ENCODE data around the gene SPAST. TPM values are rescaled to one million over a fixed set of nuclear protein-coding genes. Genes with fewer than 3 reads are reported as not detected.

SPAST gene
- total and polyA plus RNA-seq, 2 of the 13 experiments (the other 11 are each of a cell fraction or from before 2014, with no cell fraction given), result 11.5 to 40.4 TPM

DNA sequence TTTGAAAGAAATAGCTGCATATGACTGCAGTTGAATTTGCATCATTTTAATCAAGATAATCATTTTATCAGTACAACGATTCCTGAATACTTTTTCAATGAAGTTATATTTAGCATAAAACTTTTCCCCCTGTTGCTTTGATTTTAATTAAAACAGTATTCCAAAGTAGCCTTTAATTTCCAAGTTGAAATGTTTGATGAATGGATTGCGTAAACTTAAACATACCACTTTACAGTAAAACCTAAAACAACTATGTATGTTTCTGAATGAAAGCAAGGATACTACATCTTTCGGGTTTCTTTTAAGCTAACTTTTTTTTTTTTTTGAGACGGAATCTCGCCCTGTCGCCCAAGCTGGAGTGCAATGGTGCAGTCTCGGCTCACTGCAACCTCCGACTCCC, 1.4 kb downstream of the SPAST start (continued):
- TF ChIP-seq, protein P1, sequence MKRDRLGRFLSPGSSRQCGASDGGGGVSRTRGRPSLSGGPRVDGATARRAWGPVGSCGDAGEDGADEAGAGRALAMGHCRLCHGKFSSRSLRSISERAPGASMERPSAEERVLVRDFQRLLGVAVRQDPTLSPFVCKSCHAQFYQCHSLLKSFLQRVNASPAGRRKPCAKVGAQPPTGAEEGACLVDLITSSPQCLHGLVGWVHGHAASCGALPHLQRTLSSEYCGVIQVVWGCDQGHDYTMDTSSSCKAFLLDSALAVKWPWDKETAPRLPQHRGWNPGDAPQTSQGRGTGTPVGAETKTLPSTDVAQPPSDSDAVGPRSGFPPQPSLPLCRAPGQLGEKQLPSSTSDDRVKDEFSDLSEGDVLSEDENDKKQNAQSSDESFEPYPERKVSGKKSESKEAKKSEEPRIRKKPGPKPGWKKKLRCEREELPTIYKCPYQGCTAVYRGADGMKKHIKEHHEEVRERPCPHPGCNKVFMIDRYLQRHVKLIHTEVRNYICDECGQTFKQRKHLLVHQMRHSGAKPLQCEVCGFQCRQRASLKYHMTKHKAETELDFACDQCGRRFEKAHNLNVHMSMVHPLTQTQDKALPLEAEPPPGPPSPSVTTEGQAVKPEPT (CRISPR knock-in tag; IDR thresholded peaks at IDR 0.05; ENCODE audit: low read depth), result no peak
- TF ChIP-seq THAP11 (CRISPR knock-in tag; IDR thresholded peaks at IDR 0.05) (no peak), POLR2G (IDR thresholded peaks at IDR 0.05; ENCODE audit: low read depth, low read length) (no peak), GTF2F1 (IDR thresholded peaks at IDR 0.05; ENCODE audit: low read length) (no peak), HNF4G (IDR thresholded peaks at IDR 0.05; ENCODE audit: borderline replicate concordance, low read depth, low read length) (no peak), HNF4G (CRISPR knock-in tag; IDR thresholded peaks at IDR 0.05; ENCODE audit: borderline replicate concordance, low read depth) (no peak), DMAP1 (CRISPR knock-in tag; IDR thresholded peaks at IDR 0.05) (no peak), RXRB (CRISPR knock-in tag; IDR thresholded peaks at IDR 0.05; ENCODE audit: borderline replicate concordance) (no peak), MAF1 (CRISPR knock-in tag; IDR thresholded peaks at IDR 0.05; ENCODE audit: borderline replicate concordance) (no peak), ZNF577 (CRISPR knock-in tag; IDR thresholded peaks at IDR 0.05; ENCODE audit: borderline replicate concordance, low read depth) (no peak), ZNF510 (CRISPR knock-in tag; IDR thresholded peaks at IDR 0.05; ENCODE audit: low read depth) (no peak), ZNF773 (CRISPR knock-in tag; IDR thresholded peaks at IDR 0.05; ENCODE audit: borderline replicate concordance) (no peak), ZNF260 (CRISPR knock-in tag; IDR thresholded peaks at IDR 0.05; ENCODE audit: borderline replicate concordance, low read depth) (no peak), HOXD1 (CRISPR knock-in tag; IDR thresholded peaks at IDR 0.05) (no peak)
- TF ChIP-seq, protein P2, sequence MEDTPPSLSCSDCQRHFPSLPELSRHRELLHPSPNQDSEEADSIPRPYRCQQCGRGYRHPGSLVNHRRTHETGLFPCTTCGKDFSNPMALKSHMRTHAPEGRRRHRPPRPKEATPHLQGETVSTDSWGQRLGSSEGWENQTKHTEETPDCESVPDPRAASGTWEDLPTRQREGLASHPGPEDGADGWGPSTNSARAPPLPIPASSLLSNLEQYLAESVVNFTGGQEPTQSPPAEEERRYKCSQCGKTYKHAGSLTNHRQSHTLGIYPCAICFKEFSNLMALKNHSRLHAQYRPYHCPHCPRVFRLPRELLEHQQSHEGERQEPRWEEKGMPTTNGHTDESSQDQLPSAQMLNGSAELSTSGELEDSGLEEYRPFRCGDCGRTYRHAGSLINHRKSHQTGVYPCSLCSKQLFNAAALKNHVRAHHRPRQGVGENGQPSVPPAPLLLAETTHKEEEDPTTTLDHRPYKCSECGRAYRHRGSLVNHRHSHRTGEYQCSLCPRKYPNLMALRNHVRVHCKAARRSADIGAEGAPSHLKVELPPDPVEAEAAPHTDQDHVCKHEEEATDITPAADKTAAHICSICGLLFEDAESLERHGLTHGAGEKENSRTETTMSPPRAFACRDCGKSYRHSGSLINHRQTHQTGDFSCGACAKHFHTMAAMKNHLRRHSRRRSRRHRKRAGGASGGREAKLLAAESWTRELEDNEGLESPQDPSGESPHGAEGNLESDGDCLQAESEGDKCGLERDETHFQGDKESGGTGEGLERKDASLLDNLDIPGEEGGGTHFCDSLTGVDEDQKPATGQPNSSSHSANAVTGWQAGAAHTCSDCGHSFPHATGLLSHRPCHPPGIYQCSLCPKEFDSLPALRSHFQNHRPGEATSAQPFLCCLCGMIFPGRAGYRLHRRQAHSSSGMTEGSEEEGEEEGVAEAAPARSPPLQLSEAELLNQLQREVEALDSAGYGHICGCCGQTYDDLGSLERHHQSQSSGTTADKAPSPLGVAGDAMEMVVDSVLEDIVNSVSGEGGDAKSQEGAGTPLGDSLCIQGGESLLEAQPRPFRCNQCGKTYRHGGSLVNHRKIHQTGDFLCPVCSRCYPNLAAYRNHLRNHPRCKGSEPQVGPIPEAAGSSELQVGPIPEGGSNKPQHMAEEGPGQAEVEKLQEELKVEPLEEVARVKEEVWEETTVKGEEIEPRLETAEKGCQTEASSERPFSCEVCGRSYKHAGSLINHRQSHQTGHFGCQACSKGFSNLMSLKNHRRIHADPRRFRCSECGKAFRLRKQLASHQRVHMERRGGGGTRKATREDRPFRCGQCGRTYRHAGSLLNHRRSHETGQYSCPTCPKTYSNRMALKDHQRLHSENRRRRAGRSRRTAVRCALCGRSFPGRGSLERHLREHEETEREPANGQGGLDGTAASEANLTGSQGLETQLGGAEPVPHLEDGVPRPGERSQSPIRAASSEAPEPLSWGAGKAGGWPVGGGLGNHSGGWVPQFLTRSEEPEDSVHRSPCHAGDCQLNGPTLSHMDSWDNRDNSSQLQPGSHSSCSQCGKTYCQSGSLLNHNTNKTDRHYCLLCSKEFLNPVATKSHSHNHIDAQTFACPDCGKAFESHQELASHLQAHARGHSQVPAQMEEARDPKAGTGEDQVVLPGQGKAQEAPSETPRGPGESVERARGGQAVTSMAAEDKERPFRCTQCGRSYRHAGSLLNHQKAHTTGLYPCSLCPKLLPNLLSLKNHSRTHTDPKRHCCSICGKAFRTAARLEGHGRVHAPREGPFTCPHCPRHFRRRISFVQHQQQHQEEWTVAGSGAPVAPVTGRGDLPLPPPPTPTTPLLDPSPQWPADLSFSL (CRISPR knock-in tag; IDR thresholded peaks at IDR 0.05), result no peak
- TF ChIP-seq, protein P3, sequence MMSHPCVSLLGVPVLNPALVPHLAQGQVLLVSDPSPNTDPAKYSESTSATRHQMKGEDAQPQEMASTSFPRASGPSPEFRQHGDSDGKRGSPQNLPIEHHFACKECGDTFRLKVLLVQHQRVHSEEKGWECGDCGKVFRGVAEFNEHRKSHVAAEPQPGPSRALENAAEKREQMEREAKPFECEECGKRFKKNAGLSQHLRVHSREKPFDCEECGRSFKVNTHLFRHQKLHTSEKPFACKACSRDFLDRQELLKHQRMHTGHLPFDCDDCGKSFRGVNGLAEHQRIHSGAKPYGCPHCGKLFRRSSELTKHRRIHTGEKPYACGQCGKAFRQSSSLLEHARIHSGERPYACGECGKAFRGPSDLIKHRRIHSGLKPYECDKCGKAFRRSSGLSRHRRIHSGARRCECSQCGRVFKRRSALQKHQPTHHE (CRISPR knock-in tag; IDR thresholded peaks at IDR 0.05; ENCODE audit: borderline replicate concordance), result no peak

Data from HepG2 (cell line).